CD4-positive, alpha-beta T cell treated with Interleukin-1 beta for 1 hour (primary cell): ENCODE measurements around the gene PON3.

Experiments
- DNase-seq, 2 donors: peaks; one replicate each; pipeline ENCODE4 v3.0.0-alpha.2; 2020 to 2022

PON3 gene

GRCh38 chr7:95396136-95397032 is at the start of gene PON3:
TSS of gene PON3 (minus strand) at chr7:95396375. CDS start at chr7:95396350, 25 bp downstream.
- peak; percentile 5 to 7 for DNase-seq

GRCh38 chr7:95444796-95445195 is 48.6 kb upstream of the PON3 start:
- no peak for DNase-seq

- no peak for DNase-seq
Observed at GRCh38 chr7:95441042-95441823, 45.1 kb upstream of the PON3 start.

- DNase-seq, result no peak
Observed at GRCh38 chr7:95440394-95441038, 44.3 kb upstream of the PON3 start.

GRCh38 chr7:95436407-95436806 is 40.2 kb upstream of the PON3 start:
- no peak for DNase-seq

- no peak for DNase-seq
Observed at GRCh38 chr7:95435422-95435780, 39.2 kb upstream of the PON3 start.

GRCh38 chr7:95434557-95435421 is 38.6 kb upstream of the PON3 start, which contains the start of gene PON2:
TSS of gene PON2 (minus strand) at chr7:95435028. CDS start at chr7:95434951, 77 bp downstream.
- DNase-seq, result peak; percentile 49 to 54

- no peak for DNase-seq
Observed at GRCh38 chr7:95433952-95434556, 37.9 kb upstream of the PON3 start.

GRCh38 chr7:95433129-95433528 is 37.0 kb upstream of the PON3 start:
- DNase-seq, result no peak

GRCh38 chr7:95432606-95433005 is 36.4 kb upstream of the PON3 start:
- no peak for DNase-seq

GRCh38 chr7:95430864-95431263 is 34.7 kb upstream of the PON3 start:
- no peak for DNase-seq

GRCh38 chr7:95429241-95429990 is 33.2 kb upstream of the PON3 start:
- DNase-seq, result no peak

GRCh38 chr7:95427914-95428516 is 31.8 kb upstream of the PON3 start:
- no peak for DNase-seq

- no peak for DNase-seq
Observed at GRCh38 chr7:95427166-95427565, 31.0 kb upstream of the PON3 start.

GRCh38 chr7:95425694-95426093 is 29.5 kb upstream of the PON3 start:
- DNase-seq, result no peak

- DNase-seq, result no peak
Observed at GRCh38 chr7:95424716-95425115, 28.5 kb upstream of the PON3 start.

GRCh38 chr7:95421847-95422444 is 25.8 kb upstream of the PON3 start:
- DNase-seq, result no peak

GRCh38 chr7:95421000-95421846 is 25.0 kb upstream of the PON3 start:
- no peak for DNase-seq

- DNase-seq, result no peak
Observed at GRCh38 chr7:95412075-95412474, 15.9 kb upstream of the PON3 start.
